HG03469 (cell line): ENCODE data around the gene CFAP92.
A peak's percentile ranks its signal among the peaks of the same experiment; 100 is the strongest.

Experiments
- ATAC-seq: cut with Tn5 transposase; IDR thresholded peaks from one replicate; pipeline ENCODE4 v1.9.1; 2021; ENCODE audit warnings: mild to moderate bottlenecking, moderate library complexity, moderate number of reproducible peaks; ENCODE audit not compliant: unreplicated experiment

The CFAP92 gene

GRCh38 chr3:128993461-128994172 lies at the start of gene CFAP92:
CFAP92 (minus strand) TSS chr3:128994076; CDS start chr3:128993304, 772 bp downstream.
- ATAC-seq: peak; percentile 52

- no peak for ATAC-seq
Observed at GRCh38 chr3:129040579-129041300, 46.9 kb upstream of the CFAP92 start.

- ATAC-seq: no peak
Observed at GRCh38 chr3:129040039-129040336, 46.1 kb upstream of the CFAP92 start.

- no peak for ATAC-seq
Observed at GRCh38 chr3:129039271-129040038, 45.6 kb upstream of the CFAP92 start.

GRCh38 chr3:129038121-129038855 lies 44.4 kb upstream of the CFAP92 start:
- no peak for ATAC-seq

GRCh38 chr3:129037093-129037419 lies 43.2 kb upstream of the CFAP92 start:
- ATAC-seq: no peak

- ATAC-seq: no peak
Observed at GRCh38 chr3:129036222-129037092, 42.6 kb upstream of the CFAP92 start.

GRCh38 chr3:129035360-129036221 lies 41.7 kb upstream of the CFAP92 start:
- ATAC-seq: no peak

GRCh38 chr3:129034642-129035041 lies 40.8 kb upstream of the CFAP92 start:
- ATAC-seq: no peak

GRCh38 chr3:129033633-129034321 lies 39.9 kb upstream of the CFAP92 start:
- no peak for ATAC-seq

GRCh38 chr3:129033151-129033550 lies 39.3 kb upstream of the CFAP92 start:
- ATAC-seq: no peak

GRCh38 chr3:129032716-129033115 lies 38.8 kb upstream of the CFAP92 start:
- ATAC-seq: no peak

GRCh38 chr3:129031476-129032215 lies 37.8 kb upstream of the CFAP92 start:
- no peak for ATAC-seq

GRCh38 chr3:129030611-129031010 lies 36.7 kb upstream of the CFAP92 start:
- ATAC-seq: no peak

- no peak for ATAC-seq
Observed at GRCh38 chr3:129028866-129029265, 35.0 kb upstream of the CFAP92 start.

GRCh38 chr3:129027544-129027880 lies 33.6 kb upstream of the CFAP92 start:
- ATAC-seq: no peak

GRCh38 chr3:129026728-129027543 lies 33.1 kb upstream of the CFAP92 start:
- peak; percentile 90 for ATAC-seq
